T47D (cell line): Measurements from ENCODE around the gene RPUSD4.
"Not testable (repeated sequence)": the region's sequence is repeated elsewhere in the genome, so short reads cannot be mapped to it uniquely, and the experiment has no call there.

ENCODE experiments used
- DNase-seq, 2 experiments: peaks; one replicate each; pipeline versions ENCODE4 v3.0.0 to v3.0.0-alpha.2; 2011 to 2012; ENCODE audit warnings: low read depth in 1 of 2, low spot score in 1 of 2
- JUND ChIP-seq: IDR thresholded peaks from 2 replicates; pipeline ENCODE4 v1.6.1; 2012; ENCODE audit warnings: low read depth
- in situ Hi-C: cut with HindIII; loops from 2 replicates; pipeline ENCODE4 v1.10.0; 2016; ENCODE audit warnings: low sequenced_read_pairs, low pct_unique_long_range_greater_than_20kb

Gene RPUSD4, protein sequence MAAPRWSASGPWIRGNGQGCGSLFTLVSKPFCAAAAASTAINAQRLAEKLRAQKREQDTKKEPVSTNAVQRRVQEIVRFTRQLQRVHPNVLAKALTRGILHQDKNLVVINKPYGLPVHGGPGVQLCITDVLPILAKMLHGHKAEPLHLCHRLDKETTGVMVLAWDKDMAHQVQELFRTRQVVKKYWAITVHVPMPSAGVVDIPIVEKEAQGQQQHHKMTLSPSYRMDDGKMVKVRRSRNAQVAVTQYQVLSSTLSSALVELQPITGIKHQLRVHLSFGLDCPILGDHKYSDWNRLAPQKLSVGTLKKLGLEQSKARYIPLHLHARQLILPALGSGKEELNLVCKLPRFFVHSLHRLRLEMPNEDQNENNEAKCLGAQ

DNA sequence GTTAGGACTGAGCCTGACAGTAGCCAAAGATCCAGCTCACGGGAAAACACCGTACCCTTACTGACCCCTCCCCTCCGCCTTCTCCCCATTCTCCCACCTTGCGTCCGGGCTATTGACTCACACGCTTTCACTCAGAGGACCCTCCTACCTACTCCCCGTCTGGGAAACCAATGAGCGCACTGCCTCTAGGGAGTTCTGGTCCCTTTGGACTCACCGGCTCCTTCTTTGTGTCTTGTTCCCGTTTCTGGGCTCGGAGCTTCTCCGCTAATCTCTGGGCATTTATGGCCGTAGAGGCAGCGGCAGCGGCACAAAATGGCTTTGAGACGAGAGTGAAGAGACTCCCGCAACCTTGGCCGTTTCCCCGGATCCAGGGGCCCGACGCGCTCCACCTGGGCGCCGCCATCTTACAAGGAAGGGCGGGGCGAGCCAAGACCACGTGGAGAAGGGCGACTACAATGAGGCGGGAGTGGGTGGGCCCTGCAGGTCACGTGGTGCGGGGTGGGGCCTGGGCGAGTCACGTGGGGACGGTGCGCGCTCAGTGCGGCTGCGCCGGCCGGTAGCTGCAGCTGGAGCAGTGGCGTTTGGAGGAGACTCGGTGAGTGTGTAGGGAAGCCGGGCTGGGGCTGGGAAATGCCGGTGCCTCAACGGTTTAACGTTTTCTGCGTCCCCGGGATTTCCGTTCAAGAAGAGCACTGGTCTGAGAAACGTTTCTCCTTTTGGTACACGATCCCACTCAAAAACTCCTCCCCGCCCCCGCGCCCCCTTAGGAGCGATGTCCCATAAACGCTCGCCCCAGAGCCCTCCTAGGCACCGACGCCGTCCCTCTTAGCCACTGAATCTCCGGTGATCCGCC, at the start of gene RPUSD4, which contains the start of gene FAM118B:
TSS of gene RPUSD4 (minus strand) at position 415 of the 853 bp plus-strand sequence. CDS start at position 403, 12 bp downstream.
TSS of gene FAM118B (plus strand) at position 547 of the 853 bp plus-strand sequence. CDS start 23,220 bp downstream, outside the sequence.
- TF ChIP-seq JUND, result no peak
- DNase-seq, result peak; percentile 99
- in situ Hi-C loops, result no loop called here

- DNase-seq, result no peak
- no peak for TF ChIP-seq JUND
- in situ Hi-C loops, result no loop called here
Measured at GRCh38 chr11:126257764-126258163, 46.3 kb upstream of the RPUSD4 start.

GRCh38 chr11:126257144-126257543, 45.7 kb upstream of the RPUSD4 start:
- no peak for TF ChIP-seq JUND
- in situ Hi-C loops, result no loop called here
- no peak for DNase-seq

DNA sequence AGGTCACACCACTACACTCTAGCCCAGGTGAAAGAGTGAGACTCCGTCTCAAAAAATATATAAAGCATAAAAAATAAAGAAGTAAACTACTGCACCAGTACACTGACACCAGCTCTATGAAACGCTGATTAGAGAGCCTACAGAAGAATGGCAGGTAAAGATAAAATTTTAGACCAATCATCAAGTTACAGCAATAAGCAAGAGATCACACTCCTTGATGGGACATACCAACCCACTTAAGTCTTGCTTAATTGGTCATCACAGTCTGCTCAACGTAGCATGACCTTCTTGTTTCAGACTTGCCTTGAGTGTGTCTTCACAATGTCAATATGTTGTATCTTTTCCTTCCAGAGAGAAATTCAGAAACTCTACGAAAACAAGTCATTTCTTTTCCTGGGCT, 44.8 kb upstream of the RPUSD4 start:
- no peak for TF ChIP-seq JUND

DNA sequence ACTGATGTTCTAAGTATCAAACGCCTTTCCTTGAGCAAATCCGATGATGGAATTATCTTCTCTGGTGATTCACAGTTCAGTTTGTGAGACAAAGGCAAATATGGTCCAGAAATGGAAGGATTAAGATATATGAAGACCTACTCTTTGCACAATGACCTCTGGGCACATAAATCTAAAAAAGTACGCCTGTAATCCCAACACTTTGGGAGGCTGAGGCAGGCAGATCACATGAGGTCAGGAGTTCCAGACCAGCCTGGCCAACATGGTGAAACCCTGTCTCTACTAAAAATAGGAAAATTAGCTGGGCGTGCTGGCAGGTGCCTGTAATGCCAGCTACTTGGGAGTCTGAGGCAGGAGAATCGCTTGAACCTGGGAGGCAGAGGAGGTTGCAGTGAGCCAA, 44.1 kb upstream of the RPUSD4 start:
- in situ Hi-C loops, DNase-seq: not testable (repeated sequence)

More for the DNA sequence above, 44.8 kb upstream of the RPUSD4 start:
- DNase-seq, result no peak
- in situ Hi-C loops, result no loop called here

GRCh38 chr11:126254819-126255218, 43.4 kb upstream of the RPUSD4 start:
- in situ Hi-C loops, result no loop called here
- TF ChIP-seq JUND, result no peak
- DNase-seq, result no peak

DNA sequence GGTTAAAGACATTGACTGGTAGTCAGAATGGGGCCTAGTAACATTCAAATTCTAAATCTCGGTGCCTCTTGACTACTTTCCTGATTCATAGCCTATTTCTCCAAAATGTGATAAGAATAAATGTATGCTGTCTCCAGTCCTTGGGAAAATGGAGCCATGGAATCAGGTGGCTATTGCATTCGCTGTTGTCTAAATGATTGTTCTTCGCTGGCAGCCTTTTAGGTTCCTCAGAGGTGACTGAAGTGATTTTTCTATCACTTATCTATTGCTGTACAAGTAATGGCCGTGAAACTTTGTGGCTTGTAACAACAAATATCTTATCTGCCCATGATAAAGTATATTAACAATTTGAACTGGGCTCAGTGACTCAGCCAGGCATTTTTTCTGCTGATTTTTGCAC, 41.8 kb upstream of the RPUSD4 start:
- DNase-seq, result no peak
- in situ Hi-C loops, result no loop called here
- no peak for TF ChIP-seq JUND

GRCh38 chr11:126246636-126247035, 35.2 kb upstream of the RPUSD4 start:
- no peak for TF ChIP-seq JUND
- in situ Hi-C loops, result no loop called here
- no peak for DNase-seq

DNA sequence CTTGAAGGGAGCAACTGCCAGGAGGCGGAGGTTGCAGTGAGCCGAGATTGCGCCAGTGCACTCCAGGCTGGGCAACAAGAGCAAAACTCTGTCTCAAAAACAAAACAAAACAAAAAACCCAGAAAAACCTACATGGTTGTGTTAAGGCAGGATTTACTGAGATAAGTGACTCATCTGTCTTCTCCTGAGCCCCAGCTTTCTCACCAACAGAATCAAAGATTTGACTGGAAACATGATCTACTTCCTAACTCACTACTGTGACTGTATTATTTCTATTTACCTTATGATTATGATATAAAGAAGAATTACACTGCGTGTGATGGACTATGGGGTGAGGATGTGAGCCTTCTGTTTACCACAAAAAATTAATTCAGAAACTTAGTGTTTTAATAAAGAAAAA, 21.9 kb upstream of the RPUSD4 start:
- DNase-seq, result no peak
- TF ChIP-seq JUND, result no peak
- in situ Hi-C loops, result no loop called here

GRCh38 chr11:126232683-126233082, 21.2 kb upstream of the RPUSD4 start:
- TF ChIP-seq JUND, result no peak
- in situ Hi-C loops, result no loop called here
- no peak for DNase-seq

DNA sequence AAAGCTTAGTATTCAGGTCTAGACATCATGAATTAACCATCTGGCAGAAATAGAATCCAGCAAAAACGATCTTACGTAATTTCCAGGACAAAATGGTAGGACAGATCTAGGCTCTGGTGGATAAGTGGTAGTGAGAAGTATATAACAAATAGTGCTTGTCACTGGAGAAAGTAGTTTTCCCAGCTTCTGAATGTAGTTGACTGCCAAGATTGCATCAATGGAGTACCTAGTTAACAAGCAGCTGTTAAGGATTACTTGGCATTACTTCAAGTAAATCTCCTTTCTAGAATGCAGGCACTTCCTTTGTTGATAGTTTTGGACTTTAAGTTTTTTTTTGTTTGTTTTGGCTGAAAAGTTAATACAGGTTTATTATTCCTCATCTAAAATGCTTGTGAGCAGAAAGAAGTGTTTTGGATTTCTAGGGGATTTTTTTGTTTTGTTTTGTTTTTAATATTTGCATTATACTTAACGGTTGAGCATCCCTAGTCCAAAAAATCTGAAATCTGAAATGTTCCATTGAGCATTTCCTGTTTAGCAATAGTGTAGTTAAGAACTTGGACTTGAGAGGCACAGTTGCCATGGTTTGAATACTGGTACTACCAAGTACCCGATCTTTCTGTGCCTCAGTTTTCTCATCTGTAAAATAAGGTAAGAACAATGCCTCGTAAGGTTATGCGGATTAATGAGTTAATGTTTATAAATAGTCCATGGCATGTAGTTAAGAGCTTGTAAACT, 20.4 kb upstream of the RPUSD4 start:
- TF ChIP-seq JUND, result no peak
- in situ Hi-C loops, result no loop called here
- DNase-seq, result peak in 1 of 2 experiments; percentile 22

GRCh38 chr11:126229858-126230540, 18.5 kb upstream of the RPUSD4 start:
- TF ChIP-seq JUND, result no peak
- no peak for DNase-seq
- in situ Hi-C loops, result no loop called here
